IMR-90 (cell line): Measurements from ENCODE around the gene SH3BP4.
A peak's percentile ranks its signal among the peaks of the same experiment; 100 is the strongest.

Source experiments
- BHLHE40 ChIP-seq: fragments of 150-350 bp; IDR thresholded peaks from 2 replicates; pipeline ENCODE4 v1.6.1; 2016; ENCODE audit warnings: mild to moderate bottlenecking, low read depth, low read length
- CEBPB ChIP-seq: IDR thresholded peaks from 2 replicates; pipeline ENCODE4 v1.6.1; 2012; ENCODE audit warnings: low read depth, low read length, improper control_type of control experiment
- CHD1 ChIP-seq: IDR thresholded peaks from 2 replicates; pipeline ENCODE4 v1.6.1; 2012; ENCODE audit warnings: low read depth, low read length, improper control_type of control experiment
- MAFK ChIP-seq: IDR thresholded peaks from 2 replicates; pipeline ENCODE4 v1.6.1; 2012; ENCODE audit warnings: low read depth, low read length, improper control_type of control experiment
- MAZ ChIP-seq: IDR thresholded peaks from 2 replicates; pipeline ENCODE4 v1.6.1; 2012; ENCODE audit warnings: low read depth, mild to moderate bottlenecking, low read length, improper control_type of control experiment, moderate library complexity, borderline replicate concordance
- MXI1 ChIP-seq: IDR thresholded peaks from 2 replicates; pipeline ENCODE4 v1.6.1; 2012; ENCODE audit warnings: low read depth, mild to moderate bottlenecking, low read length, moderate library complexity, borderline replicate concordance
- POLR2A ChIP-seq: IDR thresholded peaks from 2 replicates; pipeline ENCODE4 v1.6.1; 2012; ENCODE audit warnings: mild to moderate bottlenecking, low read depth, low read length
- RAD21 ChIP-seq: IDR thresholded peaks from 2 replicates; pipeline ENCODE4 v1.6.1; 2012; ENCODE audit warnings: low read length, improper control_type of control experiment
- RCOR1 ChIP-seq: IDR thresholded peaks from 2 replicates; pipeline ENCODE4 v1.6.1; 2012; ENCODE audit warnings: mild to moderate bottlenecking, low read length, improper control_type of control experiment; ENCODE audit not compliant: insufficient replicate concordance
- SMC3 ChIP-seq: fragments of 150-350 bp; IDR thresholded peaks from 2 replicates; pipeline ENCODE4 v1.6.1; 2016; ENCODE audit warnings: low read depth, mild to moderate bottlenecking, antibody characterized with exemption, low read length, moderate library complexity
- USF2 ChIP-seq: fragments of 150-350 bp; IDR thresholded peaks from 2 replicates; pipeline ENCODE4 v1.6.1; 2017; ENCODE audit warnings: mild to moderate bottlenecking, antibody characterized with exemption, low read length, low read depth
- TF ChIP-seq, protein P1 (sequence below): conservative IDR thresholded peaks from 2 replicates; pipeline ENCODE4 v1.5.1; 2012; ENCODE audit warnings: mild to moderate bottlenecking, low read depth, low read length, improper control_type of control experiment

GRCh38 chr2:234950730-234951663 is 820 bp upstream of the SH3BP4 start:
- TF ChIP-seq, protein P1, sequence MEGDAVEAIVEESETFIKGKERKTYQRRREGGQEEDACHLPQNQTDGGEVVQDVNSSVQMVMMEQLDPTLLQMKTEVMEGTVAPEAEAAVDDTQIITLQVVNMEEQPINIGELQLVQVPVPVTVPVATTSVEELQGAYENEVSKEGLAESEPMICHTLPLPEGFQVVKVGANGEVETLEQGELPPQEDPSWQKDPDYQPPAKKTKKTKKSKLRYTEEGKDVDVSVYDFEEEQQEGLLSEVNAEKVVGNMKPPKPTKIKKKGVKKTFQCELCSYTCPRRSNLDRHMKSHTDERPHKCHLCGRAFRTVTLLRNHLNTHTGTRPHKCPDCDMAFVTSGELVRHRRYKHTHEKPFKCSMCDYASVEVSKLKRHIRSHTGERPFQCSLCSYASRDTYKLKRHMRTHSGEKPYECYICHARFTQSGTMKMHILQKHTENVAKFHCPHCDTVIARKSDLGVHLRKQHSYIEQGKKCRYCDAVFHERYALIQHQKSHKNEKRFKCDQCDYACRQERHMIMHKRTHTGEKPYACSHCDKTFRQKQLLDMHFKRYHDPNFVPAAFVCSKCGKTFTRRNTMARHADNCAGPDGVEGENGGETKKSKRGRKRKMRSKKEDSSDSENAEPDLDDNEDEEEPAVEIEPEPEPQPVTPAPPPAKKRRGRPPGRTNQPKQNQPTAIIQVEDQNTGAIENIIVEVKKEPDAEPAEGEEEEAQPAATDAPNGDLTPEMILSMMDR = no peak
- TF ChIP-seq CHD1 (no peak), POLR2A (peak; percentile 86), SMC3 (no peak), MAZ (peak; percentile 10; the same call in 1 of the 2 replicates), BHLHE40 (no peak), MXI1 (no peak), RCOR1 (no peak), RAD21 (0 out of 2 replicates have a peak, but pooled peaks have one; percentile 9), USF2 (no peak), CEBPB (no peak), MAFK (no peak)
